PC-3 (cell line): ENCODE results near the gene CRISPLD2. TPM values are rescaled to one million over a fixed set of nuclear protein-coding genes. Genes with fewer than 3 reads are reported as not detected.

ENCODE experiments used
- ATAC-seq: fragments of 200-7000 bp; cut with Tn5 transposase; 2 replicates; pipeline ENCODE4 v1.9.1; 2020; ENCODE audit warnings: mild to moderate bottlenecking, moderate library complexity
- BruUV-seq: library from RNA; stranded (reverse); fragments of 400-500 nt; replicated peaks from 2 replicates; lab custom pipeline; 2021; lab: Mats Ljungman, UMichigan
- CTCF ChIA-PET: fragments of 300-600 bp; sonication (Branson Sonifier 250); formaldehyde crosslinking; loops from one replicate; lab custom pipeline; 2022; ENCODE audit warnings: antibody characterized with exemption; lab: Charles Lee
- POLR2A ChIA-PET: fragments of 300-600 bp; sonication (Branson Sonifier 250); formaldehyde crosslinking; loops from one replicate; lab custom pipeline; 2022; ENCODE audit warnings: antibody characterized with exemption; ENCODE audit not compliant: unreplicated experiment; lab: Charles Lee
- DNase-seq: peaks from one replicate; pipeline ENCODE4 v3.0.0-alpha.2; 2015
- H2AFZ ChIP-seq: fragments of 300-600 bp; sonication (generic); 2 replicates; pipeline ENCODE4 v1.6.0; 2016; ENCODE audit warnings: antibody characterized with exemption, low read length
- H3F3A ChIP-seq: fragments of 300-600 bp; sonication (generic); one replicate; pipeline ENCODE4 v1.6.0; 2017; ENCODE audit warnings: antibody characterized with exemption, low read length, control low read depth, mild to moderate bottlenecking; ENCODE audit not compliant: unreplicated experiment
- H3K27ac ChIP-seq: fragments of 300-600 bp; sonication (generic); 2 replicates; pipeline ENCODE4 v1.5.1; 2016; ENCODE audit warnings: mild to moderate bottlenecking, low read length
- H3K27me3 ChIP-seq: fragments of 300-600 bp; sonication (generic); 2 replicates; pipeline ENCODE4 v1.6.1; 2016; ENCODE audit warnings: low read length, mixed read lengths
- H3K36me3 ChIP-seq: fragments of 300-600 bp; sonication (generic); 2 replicates; pipeline ENCODE4 v1.6.1; 2016; ENCODE audit warnings: low read depth, mixed run types, low read length, mixed read lengths
- H3K4me1 ChIP-seq: fragments of 300-600 bp; sonication (generic); 2 replicates; pipeline ENCODE4 v1.5.1; 2016; ENCODE audit warnings: low read length; ENCODE audit not compliant: insufficient read depth
- H3K4me2 ChIP-seq: fragments of 300-600 bp; sonication (generic); 2 replicates; pipeline ENCODE4 v1.6.0; 2016; ENCODE audit warnings: low read length
- H3K4me3 ChIP-seq: fragments of 300-600 bp; sonication (generic); 2 replicates; pipeline ENCODE4 v1.5.1; 2016; ENCODE audit warnings: mild to moderate bottlenecking, low read length, mixed read lengths
- H3K79me2 ChIP-seq: fragments of 300-600 bp; sonication (generic); 2 replicates; pipeline ENCODE4 v1.6.1; 2017; ENCODE audit warnings: low read length, mixed read lengths
- H3K9ac ChIP-seq: fragments of 300-600 bp; sonication (generic); 2 replicates; pipeline ENCODE4 v1.6.0; 2016; ENCODE audit warnings: mild to moderate bottlenecking, low read length
- H3K9me2 ChIP-seq: fragments of 300-600 bp; sonication (generic); replicated peaks from 2 replicates; pipeline ENCODE4 v1.6.1; 2016; ENCODE audit warnings: mixed run types, low read length, mixed read lengths
- H3K9me3 ChIP-seq: fragments of 300-600 bp; sonication (generic); 2 replicates; pipeline ENCODE4 v1.6.1; 2016; ENCODE audit warnings: low read length, mixed read lengths
- H4K20me1 ChIP-seq: fragments of 300-600 bp; sonication (generic); 2 replicates; pipeline ENCODE4 v1.6.1; 2016; ENCODE audit warnings: low read length, mixed read lengths
- CTCF ChIP-seq: fragments of 300-600 bp; sonication (generic); conservative IDR thresholded peaks from 2 replicates; pipeline ENCODE4 v1.5.1; 2017; ENCODE audit warnings: antibody characterized with exemption, low read depth, mild to moderate bottlenecking, low read length
- EZH2 ChIP-seq: fragments of 300-600 bp; sonication (generic); IDR thresholded peaks from one replicate; pipeline ENCODE4 v1.6.1; 2017; ENCODE audit warnings: antibody characterized with exemption, mild to moderate bottlenecking, low read length; ENCODE audit not compliant: unreplicated experiment
- EZH2phosphoT487 ChIP-seq: fragments of 300-600 bp; sonication (generic); IDR thresholded peaks from 2 replicates; pipeline ENCODE4 v1.6.1; 2018; ENCODE audit warnings: mild to moderate bottlenecking, antibody characterized with exemption, low read length, borderline replicate concordance
- intact Hi-C: fragments of 100-400 bp; cut with micrococcal nuclease; formaldehyde crosslinking; loops from 2 replicates; pipeline ENCODE4 v1.9.0; 2023
- total RNA-seq: library from RNA; depleted of rRNA; stranded (reverse); fragments of >200 nt; gene quantifications from 2 replicates; pipeline ENCODE4 v1.2.3, GENCODE V29; 2014

CRISPLD2 gene
- total RNA-seq, 1 experiment from 2014 or later = 2.8 TPM

GRCh38 chr16:84924331-84925091 lies 104.7 kb downstream of the CRISPLD2 start:
- DNase-seq (no peak), ATAC-seq (no peak)
- Histone ChIP-seq H3F3A (no peaks in the 10 kb centered on the region), H4K20me1 (no peaks in the 10 kb centered on the region), H3K4me1 (peaks cover 10% of the 10 kb centered on the region), H3K9me3 (no peaks in the 10 kb centered on the region), H3K4me3 (no peak overlapping the region), H3K9ac (no peak overlapping the region), H3K9me2 (no peaks in the 10 kb centered on the region), H3K79me2 (no peaks in the 10 kb centered on the region), H3K27ac (no peak overlapping the region), H3K27me3 (no peaks in the 10 kb centered on the region), H3K4me2 (no peak overlapping the region), H3K36me3 (no peaks in the 10 kb centered on the region), H2AFZ (peak overlapping the region; percentile 42; the same call in 1 of the 2 replicates)
- intact Hi-C loops = loop anchor here (1.0 to 2.0 kb wide), 4 partner anchors 28 to 170 kb away; no protein-coding TSS in a partner anchor
- BruUV-seq = no TSS peak
- TF ChIP-seq EZH2 (no peak), EZH2phosphoT487 (no peak), CTCF (no peak)
- ChIA-PET POLR2A (no interaction called here), CTCF (interaction anchor here (0.8 to 2.0 kb wide), 2 partner anchors 29 to 171 kb away, joined by 5 to 6 read pairs; no protein-coding TSS in a partner anchor)

GRCh38 chr16:84925092-84925772 lies 105.4 kb downstream of the CRISPLD2 start:
- Histone ChIP-seq H3K27ac (no peak overlapping the region), H3F3A (no peaks in the 10 kb centered on the region), H3K9me3 (no peaks in the 10 kb centered on the region), H3K4me1 (peaks cover 10% of the 10 kb centered on the region), H4K20me1 (no peaks in the 10 kb centered on the region), H3K9ac (no peak overlapping the region), H3K27me3 (no peaks in the 10 kb centered on the region), H3K4me3 (no peak overlapping the region), H2AFZ (peak overlapping the region; percentile 42; the same call in 1 of the 2 replicates), H3K79me2 (no peaks in the 10 kb centered on the region), H3K36me3 (no peaks in the 10 kb centered on the region), H3K9me2 (no peaks in the 10 kb centered on the region), H3K4me2 (no peak overlapping the region)
- DNase-seq (peak; percentile 55), ATAC-seq (peak; percentile 57)
- ChIA-PET POLR2A (no interaction called here), CTCF (interaction anchor here (0.8 to 2.0 kb wide), 2 partner anchors 28 to 172 kb away, joined by 5 to 6 read pairs; no protein-coding TSS in a partner anchor)
- TF ChIP-seq CTCF (peak; percentile 92), EZH2 (no peak)
- BruUV-seq = no TSS peak
- intact Hi-C loops = loop anchor here (1.0 to 2.0 kb wide), 4 partner anchors 27 to 171 kb away; no protein-coding TSS in a partner anchor
